Nephron (organoid): ENCODE results near the gene AUP1.

Experiments used
- H3K27ac Mint-ChIP-seq, 3 experiments: 2 replicates each; pipeline ENCODE4 v1.8.0; 2020; ENCODE audit warnings: mixed read lengths in 3 of 3, mild to moderate bottlenecking in 2 of 3, moderate library complexity in 1 of 3
- H3K27me3 Mint-ChIP-seq: 2 replicates; pipeline ENCODE4 v1.8.0; 2021; ENCODE audit warnings: low read depth, mild to moderate bottlenecking, moderate library complexity, mixed read lengths
- H3K36me3 Mint-ChIP-seq: 2 replicates; pipeline ENCODE4 v1.8.0; 2020; ENCODE audit warnings: low read depth, mixed read lengths
- H3K4me1 Mint-ChIP-seq: 2 replicates; pipeline ENCODE4 v1.8.0; 2020; ENCODE audit warnings: mixed read lengths
- H3K4me3 Mint-ChIP-seq, 3 experiments: 2 replicates each; pipeline ENCODE4 v1.8.0; 2020; ENCODE audit warnings: mild to moderate bottlenecking in 3 of 3, mixed read lengths in 3 of 3, moderate library complexity in 2 of 3
- H3K9me3 Mint-ChIP-seq: 2 replicates; pipeline ENCODE4 v1.8.0; 2020; ENCODE audit warnings: mixed read lengths
- CTCF ChIP-seq, 3 experiments: fragments of 200-600 bp; sonication (generic); IDR thresholded peaks; one replicate each; pipeline ENCODE4 v1.5.0; 2021; ENCODE audit warnings: antibody characterized with exemption in 3 of 3; ENCODE audit not compliant: unreplicated experiment in 3 of 3

The AUP1 gene

GRCh38 chr2:74555610-74556103, 26.2 kb upstream of the AUP1 start:
- Mint-ChIP-seq H3K36me3 (peaks cover 5% of the 10 kb centered on the region), H3K9me3 (no peaks in the 10 kb centered on the region), H3K4me1 (peaks cover 26% of the 10 kb centered on the region), H3K27ac (no peak overlapping the region), H3K4me3 (peak overlapping the region; percentile 94 to 96 (median 96)), H3K27me3 (peaks cover 26% of the 10 kb centered on the region)
- TF ChIP-seq CTCF (IDR thresholded peaks at IDR 0.05; ENCODE audit: unreplicated experiment in 3 of 3): no peak

- Mint-ChIP-seq H3K4me1 (peaks cover 28% of the 10 kb centered on the region), H3K27ac (peak overlapping the region in 2 of 3 experiments; percentile 67 to 69), H3K27me3 (peaks cover 19% of the 10 kb centered on the region), H3K9me3 (no peaks in the 10 kb centered on the region), H3K36me3 (peaks cover 5% of the 10 kb centered on the region), H3K4me3 (peak overlapping the region; percentile 94 to 96 (median 96))
- TF ChIP-seq CTCF (IDR thresholded peaks at IDR 0.05; ENCODE audit: unreplicated experiment in 3 of 3): no peak
Observed at GRCh38 chr2:74554820-74555531, 25.5 kb upstream of the AUP1 start.

DNA sequence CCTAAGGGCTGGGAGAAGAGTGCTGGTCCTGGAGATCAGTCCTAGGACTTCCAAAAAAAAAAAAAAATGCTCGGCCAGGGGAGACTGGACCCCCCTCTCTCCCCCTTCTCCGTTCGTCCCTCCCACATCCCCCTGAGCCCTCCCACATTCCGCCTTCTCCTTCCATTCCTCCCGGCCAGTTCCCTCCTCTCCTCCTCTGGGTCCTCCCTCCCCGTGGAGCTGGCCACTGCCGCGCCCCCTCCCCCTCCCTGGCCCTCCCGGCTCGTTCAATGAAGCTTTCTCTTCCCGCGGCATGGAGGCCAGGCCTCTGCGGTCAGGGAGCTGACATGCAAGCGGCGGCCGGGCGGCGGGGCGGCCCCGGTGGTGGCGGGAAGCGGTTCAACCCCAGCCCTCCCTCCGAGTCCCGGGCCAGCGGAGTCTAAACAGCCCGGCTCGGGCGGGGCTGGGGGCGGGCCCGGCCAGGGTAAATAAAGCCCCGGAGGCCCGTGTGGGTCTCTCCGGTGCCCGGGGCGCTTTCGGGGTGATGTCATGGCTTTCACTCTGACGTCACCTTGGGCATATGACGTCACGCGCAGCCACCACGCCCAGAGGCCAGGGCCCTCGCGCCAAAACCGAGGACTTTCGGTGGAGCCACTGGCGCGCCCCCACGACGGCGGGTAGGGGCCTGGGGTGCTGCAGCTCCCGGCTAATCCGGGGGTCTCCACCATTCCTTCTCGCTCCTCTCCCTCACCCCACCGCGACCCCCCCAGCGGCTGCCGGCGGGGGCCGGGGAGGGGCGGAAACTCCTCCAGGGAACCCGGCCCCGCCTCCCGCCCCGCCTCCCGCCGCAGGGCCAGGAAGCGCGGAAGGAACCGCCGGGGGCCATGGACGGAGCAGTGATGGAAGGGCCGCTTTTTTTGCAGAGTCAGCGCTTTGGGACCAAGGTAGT, 24.6 kb upstream of the AUP1 start, which contains the start of the genes DOK1 and LOXL3:
Gene DOK1 (plus strand): TSS at position 829 of the 928 bp plus-strand sequence. CDS start 35 bp downstream, at position 864.
Gene LOXL3 (minus strand): TSS at position 51 of the 928 bp plus-strand sequence. CDS start 1,308 bp downstream, outside the sequence.
- Mint-ChIP-seq H3K4me3 (peak within 1 kb of the TSS; percentile 94 to 96 (median 96)), H3K27ac (peak within 1 kb of the TSS; percentile 65 to 85 (median 69)), H3K9me3 (no peaks in the 10 kb centered on the region), H3K4me1 (peaks cover 34% of the 10 kb centered on the region), H3K27me3 (peaks cover 18% of the 10 kb centered on the region), H3K36me3 (peaks cover 5% of the 10 kb centered on the region)
- no peak for TF ChIP-seq CTCF (IDR thresholded peaks at IDR 0.05; ENCODE audit: unreplicated experiment in 3 of 3)

DNA sequence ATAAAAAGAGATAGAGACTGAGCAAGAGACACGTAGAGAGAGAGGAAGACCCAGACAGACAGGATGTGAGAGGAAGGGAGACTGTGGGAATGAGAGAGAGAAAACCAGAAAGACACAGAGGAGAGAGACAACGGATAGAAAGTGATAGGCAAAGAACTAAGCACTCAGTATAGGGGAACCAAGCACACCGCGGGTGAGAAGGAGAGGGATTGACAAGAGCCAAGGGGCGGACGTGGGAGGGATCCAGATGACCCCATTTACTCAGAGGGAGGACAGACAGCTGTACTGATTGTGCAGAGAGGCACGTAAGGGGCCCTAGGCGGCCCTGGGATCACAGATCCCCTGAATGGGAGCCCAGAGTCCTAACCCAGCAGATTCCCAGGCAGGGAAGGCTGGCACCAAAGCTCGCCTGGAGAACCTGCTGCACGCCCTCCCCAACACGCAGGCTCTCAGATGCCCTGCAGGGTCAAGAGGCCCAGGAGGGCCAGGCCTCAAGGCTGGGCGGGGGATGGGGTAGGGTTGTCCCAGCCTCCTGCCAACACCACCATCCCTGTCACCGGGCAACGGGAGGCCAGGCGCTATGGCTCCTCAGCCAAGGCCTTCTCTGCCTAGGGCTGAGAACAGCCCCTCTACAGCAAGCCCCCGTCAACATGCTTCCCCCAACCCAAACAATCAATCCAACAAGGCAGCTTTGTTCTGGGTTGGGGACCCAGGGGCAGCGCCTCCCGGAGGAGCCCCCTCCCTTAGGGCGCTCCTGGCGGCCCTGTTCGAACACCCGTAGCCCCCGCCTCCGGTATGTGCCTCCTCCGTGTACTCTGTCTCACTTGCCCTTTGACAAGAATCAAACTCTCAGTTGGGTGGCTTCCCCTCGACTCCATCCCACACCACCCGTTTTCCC, 23.7 kb upstream of the AUP1 start:
- peaks cover 15% of the 10 kb centered on the region for H3K27me3 Mint-ChIP-seq
- TF ChIP-seq CTCF (IDR thresholded peaks at IDR 0.05; ENCODE audit: unreplicated experiment in 3 of 3): no peak
- peak overlapping the region; percentile 82 to 95 (median 86) for H3K4me3 Mint-ChIP-seq
- no peaks in the 10 kb centered on the region for H3K9me3 Mint-ChIP-seq
- H3K4me1 Mint-ChIP-seq: peaks cover 39% of the 10 kb centered on the region
- H3K36me3 Mint-ChIP-seq: peaks cover 5% of the 10 kb centered on the region
- peak overlapping the region; percentile 56 to 85 (median 65) for H3K27ac Mint-ChIP-seq
